HG03064 (cell line): ENCODE measurements around the gene GPR33.

ENCODE experiments used
- ATAC-seq: cut with Tn5 transposase; IDR thresholded peaks from one replicate; pipeline ENCODE4 v1.9.1; 2021; ENCODE audit warnings: low read depth; ENCODE audit not compliant: unreplicated experiment

Gene GPR33

GRCh38 chr14:31487886-31488285 is at the start of gene GPR33:
Gene GPR33, minus strand, starts transcription at chr14:31488039. Its CDS starts 4,074 bp downstream, at chr14:31483965.
- no peak for ATAC-seq

- no peak for ATAC-seq
Observed at GRCh38 chr14:31536201-31536960, 48.5 kb upstream of the GPR33 start.

GRCh38 chr14:31530136-31530535 is 42.3 kb upstream of the GPR33 start:
- ATAC-seq, result no peak

- ATAC-seq, result no peak
Observed at GRCh38 chr14:31529053-31529452, 41.2 kb upstream of the GPR33 start.

GRCh38 chr14:31527546-31527945 is 39.7 kb upstream of the GPR33 start:
- no peak for ATAC-seq

- ATAC-seq, result no peak
Observed at GRCh38 chr14:31527087-31527486, 39.2 kb upstream of the GPR33 start.

GRCh38 chr14:31510855-31511254 is 23.0 kb upstream of the GPR33 start:
- ATAC-seq, result no peak

GRCh38 chr14:31510222-31510621 is 22.4 kb upstream of the GPR33 start:
- no peak for ATAC-seq

GRCh38 chr14:31508135-31508534 is 20.3 kb upstream of the GPR33 start:
- ATAC-seq, result no peak

- ATAC-seq, result no peak
Observed at GRCh38 chr14:31505411-31505810, 17.6 kb upstream of the GPR33 start.

- ATAC-seq, result no peak
Observed at GRCh38 chr14:31501870-31502269, 14.0 kb upstream of the GPR33 start.

- ATAC-seq, result no peak
Observed at GRCh38 chr14:31492759-31493498, 5.1 kb upstream of the GPR33 start.

GRCh38 chr14:31489691-31490090 is 1.9 kb upstream of the GPR33 start:
- no peak for ATAC-seq

- ATAC-seq, result no peak
Observed at GRCh38 chr14:31486764-31487163, 1.1 kb downstream of the GPR33 start.

- no peak for ATAC-seq
Observed at GRCh38 chr14:31484754-31485153, 3.1 kb downstream of the GPR33 start.

- no peak for ATAC-seq
Observed at GRCh38 chr14:31480156-31480555, 7.7 kb downstream of the GPR33 start.

- ATAC-seq, result no peak
Observed at GRCh38 chr14:31479027-31479426, 8.8 kb downstream of the GPR33 start.

GRCh38 chr14:31477248-31477647 is 10.6 kb downstream of the GPR33 start:
- ATAC-seq, result no peak

- ATAC-seq, result no peak
Observed at GRCh38 chr14:31476131-31476866, 11.5 kb downstream of the GPR33 start.

- no peak for ATAC-seq
Observed at GRCh38 chr14:31466554-31466953, 21.3 kb downstream of the GPR33 start.

- ATAC-seq, result no peak
Observed at GRCh38 chr14:31465111-31465510, 22.7 kb downstream of the GPR33 start.
